ENCODE measurements around the gene SLC30A4. TPM values are rescaled to one million over a fixed set of nuclear protein-coding genes. Genes with fewer than 3 reads are reported as not detected.

Gene SLC30A4
- total RNA-seq, 1 experiment from 2014 or later, result 3.4 TPM

GRCh38 chr15:45451265-45451664, 71.3 kb downstream of the SLC30A4 start:
- no peak for DNase-seq (ENCODE audit: low spot score)

- DNase-seq (ENCODE audit: low spot score), result no peak
Measured at GRCh38 chr15:45449916-45450867, 72.4 kb downstream of the SLC30A4 start.

GRCh38 chr15:45449395-45449794, 73.2 kb downstream of the SLC30A4 start:
- DNase-seq (ENCODE audit: low spot score), result no peak

GRCh38 chr15:45448066-45448915, 74.3 kb downstream of the SLC30A4 start:
- no peak for DNase-seq (ENCODE audit: low spot score)

- DNase-seq (ENCODE audit: low spot score), result no peak
Measured at GRCh38 chr15:45443645-45444044, 78.9 kb downstream of the SLC30A4 start.

GRCh38 chr15:45442507-45443135, 79.9 kb downstream of the SLC30A4 start:
- DNase-seq (ENCODE audit: low spot score), result no peak

GRCh38 chr15:45441686-45442085, 80.9 kb downstream of the SLC30A4 start:
- no peak for DNase-seq (ENCODE audit: low spot score)

- DNase-seq (ENCODE audit: low spot score), result no peak
Measured at GRCh38 chr15:45441036-45441435, 81.5 kb downstream of the SLC30A4 start.

- DNase-seq (ENCODE audit: low spot score), result no peak
Measured at GRCh38 chr15:45439521-45440260, 82.9 kb downstream of the SLC30A4 start.

- no peak for DNase-seq (ENCODE audit: low spot score)
Measured at GRCh38 chr15:45435124-45435903, 87.2 kb downstream of the SLC30A4 start.

- DNase-seq (ENCODE audit: low spot score), result no peak
Measured at GRCh38 chr15:45434078-45434567, 88.4 kb downstream of the SLC30A4 start.

- DNase-seq (ENCODE audit: low spot score), result no peak
Measured at GRCh38 chr15:45431511-45431910, 91.0 kb downstream of the SLC30A4 start.

- DNase-seq (ENCODE audit: low spot score), result no peak
Measured at GRCh38 chr15:45429941-45430792, 92.4 kb downstream of the SLC30A4 start.

Other genes starting within 250 kb of the SLC30A4 start
- 0.78 and 1.2 TPM in 2 replicates for gene GATM, start 144.2 kb downstream of the SLC30A4 start, total RNA-seq (2014; rRNA removed; shearing (Covaris generic))
- gene BLOC1S6, start 64.6 kb upstream of the SLC30A4 start, total RNA-seq (2014; rRNA removed; shearing (Covaris generic)), result 44.0 and 59.2 TPM in 2 replicates
- 7.5 and 16.1 TPM in 2 replicates for gene SQOR, start 112.3 kb upstream of the SLC30A4 start, total RNA-seq (2014; rRNA removed; shearing (Covaris generic))

Data from H4 (cell line).